Parathyroid adenoma (tissue), 2 donors: ENCODE results near the gene RBM5.
A peak's percentile ranks its signal among the peaks of the same experiment; 100 is the strongest.

Experiments used
- H2AFZ ChIP-seq: fragments of 300-600 bp; sonication (generic); one replicate; pipeline ENCODE4 v1.7.0; 2017; ENCODE audit warnings: antibody characterized with exemption, mild to moderate bottlenecking
- H3K27ac ChIP-seq: fragments of 300-600 bp; sonication (generic); one replicate; pipeline ENCODE4 v1.7.0; 2017
- H3K27me3 ChIP-seq: fragments of 300-600 bp; sonication (generic); one replicate; pipeline ENCODE4 v1.7.0; 2017; ENCODE audit warnings: low read length; ENCODE audit not compliant: control insufficient read depth, insufficient read depth
- H3K36me3 ChIP-seq: fragments of 300-600 bp; sonication (generic); one replicate; pipeline ENCODE4 v1.7.0; 2017; ENCODE audit warnings: low read length; ENCODE audit not compliant: control insufficient read depth, insufficient read depth
- H3K4me1 ChIP-seq: fragments of 300-600 bp; sonication (generic); one replicate; pipeline ENCODE4 v1.7.0; 2017; ENCODE audit warnings: control low read depth
- H3K4me2 ChIP-seq: fragments of 300-600 bp; sonication (generic); one replicate; pipeline ENCODE4 v1.7.0; 2017; ENCODE audit warnings: low read length
- H3K4me3 ChIP-seq: fragments of 300-600 bp; sonication (generic); one replicate; pipeline ENCODE4 v1.7.0; 2017; ENCODE audit warnings: low read depth, low read length
- H3K79me2 ChIP-seq: fragments of 300-600 bp; sonication (generic); one replicate; pipeline ENCODE4 v1.7.0; 2017; ENCODE audit warnings: control low read depth
- H3K9ac ChIP-seq: fragments of 300-600 bp; sonication (generic); one replicate; pipeline ENCODE4 v1.7.0; 2017; ENCODE audit warnings: mild to moderate bottlenecking
- H3K9me3 ChIP-seq: fragments of 300-600 bp; sonication (generic); one replicate; pipeline ENCODE4 v1.7.0; 2017; ENCODE audit warnings: low read length; ENCODE audit not compliant: control insufficient read depth
- CTCF ChIP-seq: fragments of 300-600 bp; sonication (generic); IDR thresholded peaks from one replicate; pipeline ENCODE4 v1.7.0; 2017; ENCODE audit warnings: antibody characterized with exemption, mild to moderate bottlenecking
- donor health status: primary hyperparathyroidism.

Gene RBM5

GRCh38 chr3:50119786-50120185 is 31.1 kb downstream of the RBM5 start:
- H3K9me3 ChIP-seq: no peaks in the 10 kb centered on the region
- H3K36me3 ChIP-seq: no peaks in the 10 kb centered on the region
- H3K4me2 ChIP-seq: no peak overlapping the region
- no peak overlapping the region for H3K4me3 ChIP-seq
- no peaks in the 10 kb centered on the region for H3K79me2 ChIP-seq
- no peak overlapping the region for H2AFZ ChIP-seq
- no peaks in the 10 kb centered on the region for H3K27me3 ChIP-seq
- TF ChIP-seq CTCF: no peak
- no peak overlapping the region for H3K9ac ChIP-seq
- H3K4me1 ChIP-seq: peaks cover 8% of the 10 kb centered on the region
- H3K27ac ChIP-seq: no peak overlapping the region

DNA sequence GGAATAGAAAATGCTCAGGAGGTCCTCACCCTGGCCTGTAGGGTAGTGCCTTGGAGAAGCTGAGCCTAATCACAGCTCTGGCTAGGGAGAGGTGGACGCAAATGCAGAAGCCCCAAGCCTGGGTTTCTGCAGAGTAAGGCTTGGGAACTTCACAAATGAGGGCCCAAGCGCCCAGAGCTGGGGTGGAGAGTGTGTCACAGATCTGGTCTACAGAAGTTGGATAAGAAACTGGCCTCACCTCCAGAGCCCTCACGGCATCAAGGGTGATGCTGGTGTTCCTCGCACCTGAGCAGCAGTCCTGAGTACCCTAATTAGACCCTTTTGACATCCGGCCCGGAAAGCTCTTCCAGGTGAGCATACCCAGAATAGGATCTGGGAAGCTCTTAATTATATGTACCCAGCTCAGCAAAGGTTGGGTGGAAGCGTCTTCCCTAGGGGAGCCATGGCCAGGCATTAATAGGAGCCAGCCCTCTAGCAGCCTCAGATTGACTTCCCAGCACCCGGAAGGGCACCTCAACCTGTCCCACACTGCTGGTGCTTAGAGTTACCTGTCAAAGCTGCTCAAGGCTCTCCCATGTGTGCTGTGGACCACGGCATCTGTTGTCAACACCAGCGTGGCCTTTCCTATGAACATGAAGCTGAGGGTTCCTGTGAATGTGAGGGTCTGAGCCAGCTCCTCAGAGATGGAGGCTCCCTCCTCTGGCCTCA is 31.8 kb downstream of the RBM5 start:
- H2AFZ ChIP-seq: no peak overlapping the region
- H3K4me3 ChIP-seq: no peak overlapping the region
- H3K79me2 ChIP-seq: no peaks in the 10 kb centered on the region
- H3K27me3 ChIP-seq: no peaks in the 10 kb centered on the region
- TF ChIP-seq CTCF: no peak
- H3K27ac ChIP-seq: no peak overlapping the region
- no peaks in the 10 kb centered on the region for H3K9me3 ChIP-seq
- H3K4me1 ChIP-seq: peaks cover 11% of the 10 kb centered on the region
- H3K36me3 ChIP-seq: no peaks in the 10 kb centered on the region
- no peak overlapping the region for H3K4me2 ChIP-seq
- no peak overlapping the region for H3K9ac ChIP-seq

GRCh38 chr3:50121072-50122032 is 32.6 kb downstream of the RBM5 start:
- Histone ChIP-seq H3K9me3 (no peaks in the 10 kb centered on the region), H3K9ac (no peak overlapping the region), H3K36me3 (no peaks in the 10 kb centered on the region), H2AFZ (no peak overlapping the region), H3K4me3 (no peak overlapping the region), H3K79me2 (no peaks in the 10 kb centered on the region), H3K27me3 (no peaks in the 10 kb centered on the region), H3K4me2 (no peak overlapping the region), H3K27ac (no peak overlapping the region), H3K4me1 (peaks cover 17% of the 10 kb centered on the region)
- peak; percentile 92 for TF ChIP-seq CTCF

DNA sequence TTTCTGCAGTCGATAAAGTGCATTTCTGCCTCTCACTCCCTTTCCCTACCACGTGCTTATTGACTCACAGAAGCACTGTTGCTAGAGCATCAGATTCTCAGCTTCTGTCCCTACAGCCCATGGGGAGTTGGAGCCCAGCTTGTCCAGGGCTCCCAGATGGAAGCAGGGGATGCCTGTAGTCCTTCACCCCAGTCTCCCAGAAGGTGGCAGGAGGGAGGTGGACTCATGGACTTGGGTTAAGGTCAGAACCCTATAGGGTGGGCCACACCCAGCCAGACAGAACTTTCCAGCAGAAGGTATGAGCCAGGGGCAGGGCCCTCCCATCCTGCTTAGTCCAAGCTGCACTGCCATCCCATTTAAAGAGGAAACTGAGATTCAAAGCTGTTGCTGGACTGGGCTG is 33.4 kb downstream of the RBM5 start:
- H2AFZ ChIP-seq: no peak overlapping the region
- H3K4me2 ChIP-seq: no peak overlapping the region
- H3K27me3 ChIP-seq: no peaks in the 10 kb centered on the region
- no peak overlapping the region for H3K27ac ChIP-seq
- TF ChIP-seq CTCF: no peak
- H3K4me1 ChIP-seq: peaks cover 24% of the 10 kb centered on the region
- no peaks in the 10 kb centered on the region for H3K36me3 ChIP-seq
- no peak overlapping the region for H3K9ac ChIP-seq
- no peak overlapping the region for H3K4me3 ChIP-seq
- H3K79me2 ChIP-seq: no peaks in the 10 kb centered on the region
- H3K9me3 ChIP-seq: no peaks in the 10 kb centered on the region
